ENCODE data around the gene CNBD2. TPM values are rescaled to one million over a fixed set of nuclear protein-coding genes. Genes with fewer than 3 reads are reported as not detected.

The CNBD2 gene
- total and polyA plus RNA-seq, 10 of the 15 experiments (the other 5 are each of a cell fraction or from before 2014, with no cell fraction given), result 0.86 to 7.4 (median 4.6) TPM

DNA sequence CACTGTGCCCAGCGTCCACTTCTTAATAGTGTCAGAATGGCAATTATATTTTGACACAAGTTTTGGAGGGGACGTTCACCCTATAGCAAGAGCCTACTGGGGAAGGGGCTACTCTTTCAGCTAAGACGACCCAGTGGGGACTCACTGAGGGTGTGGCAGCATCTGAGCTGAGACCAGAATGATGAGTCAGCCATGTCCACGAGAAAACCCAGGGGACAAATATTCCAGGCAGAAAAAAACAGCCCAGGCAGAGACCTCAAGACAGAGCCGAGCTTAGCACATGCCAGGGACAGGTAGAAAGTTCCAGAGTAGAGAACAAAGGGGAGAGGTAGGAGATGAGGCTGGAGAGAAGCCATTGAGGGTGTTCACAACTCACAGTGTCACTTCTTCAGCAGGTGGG, 11.2 kb downstream of the CNBD2 start:
- FAIRE-seq, result no peak
- ATAC-seq, result no peak
- POLR2A ChIA-PET, result no interaction called here
- Histone ChIP-seq H3K36me3 (ENCODE audit: control insufficient read depth in 2 of 2, insufficient read depth in 2 of 2, low read length in 1 of 2) (no peaks in the 10 kb centered on the region), H3K27me3 (replicated peaks in 1 of 2; ENCODE audit: control insufficient read depth in 2 of 2, insufficient read depth in 2 of 2, low read length in 1 of 2) (no peaks in the 10 kb centered on the region), H4K20me1 (ENCODE audit: control insufficient read depth, insufficient read depth) (no peaks in the 10 kb centered on the region), H3K4me2 (ENCODE audit: control insufficient read depth, insufficient read depth) (no peak overlapping the region), H3K9me3 (replicated peaks; ENCODE audit: control insufficient read depth, insufficient read depth, low read length) (no peaks in the 10 kb centered on the region), H3K79me2 (ENCODE audit: control insufficient read depth, insufficient read depth, low read length) (no peaks in the 10 kb centered on the region), H2AFZ (ENCODE audit: control insufficient read depth, low read depth, low read length) (no peak overlapping the region), H3K27ac (ENCODE audit: control insufficient read depth, insufficient read depth) (no peak overlapping the region), H3K4me1 (ENCODE audit: control insufficient read depth, insufficient read depth, low read length) (no peaks in the 10 kb centered on the region), H3K4me3 (no peak overlapping the region), H3K9ac (ENCODE audit: control insufficient read depth, insufficient read depth, low read length) (no peak overlapping the region)
- 24% methylated on average over 5 of the region's 5 CpGs for WGBS (ENCODE audit: insufficient coverage, insufficient replicate concordance, low lambda C conversion rate, missing lambda C conversion rate)
- RAD21 ChIA-PET (ENCODE audit: unreplicated experiment), result interaction anchor here (0.7 kb wide), 1 partner anchor 16 kb away, joined by 3 read pairs; no protein-coding TSS in a partner anchor
- in situ Hi-C loops (cut with MboI) (loop anchor here (25.0 kb wide), 1 partner anchor 458 kb away; no protein-coding TSS in a partner anchor), intact Hi-C loops (cut with micrococcal nuclease; ENCODE audit: unreplicated experiment) (no loop called here)
- DNase-seq (ENCODE audit: low read depth, low spot score), result no peak
- TF ChIP-seq SUZ12 (IDR thresholded peaks at IDR 0.05; ENCODE audit: unreplicated experiment), result no peak
- no peak for TF ChIP-seq POLR2AphosphoS2 (IDR thresholded peaks at IDR 0.05; ENCODE audit: low read depth, low read length)
- no peak for TF ChIP-seq POU2F2 (IDR thresholded peaks at IDR 0.05; ENCODE audit: borderline replicate concordance, low read depth, low read length)
- TF ChIP-seq NFIC (IDR thresholded peaks at IDR 0.05; ENCODE audit: low read depth, low read length), result no peak
- TF ChIP-seq YBX1 (IDR thresholded peaks at IDR 0.05), result no peak
- TF ChIP-seq USF2 (IDR thresholded peaks at IDR 0.05; ENCODE audit: borderline replicate concordance, low read depth, low read length), result no peak
- TF ChIP-seq SKIL (IDR thresholded peaks at IDR 0.05; ENCODE audit: low read depth, poor library complexity, severe bottlenecking), result no peak
- no peak for TF ChIP-seq IKZF1 (conservative IDR thresholded peaks at IDR 0.05)
- no peak for TF ChIP-seq HSF1 (IDR thresholded peaks at IDR 0.05; ENCODE audit: low read depth, low read length)
- TF ChIP-seq GATAD2B (conservative IDR thresholded peaks at IDR 0.05; ENCODE audit: low read depth), result no peak
- CTCF ChIA-PET, result interaction anchor here (1.2 to 9.2 kb wide), 2 partner anchors 12 to 24 kb away, joined by 3 to 73 read pairs; no protein-coding TSS in a partner anchor
- BruUV-seq (replicated peaks), result no TSS peak
- SMC1A ChIA-PET (ENCODE audit: uncharacterized antibody, unreplicated experiment), result interaction anchor here (1.1 to 2.3 kb wide), 2 partner anchors 11 to 159 kb away, joined by 4 to 14 read pairs; no protein-coding TSS in a partner anchor

Measured in GM12878 (cell line).